Medulla oblongata (tissue), 1 donor: Measurements from ENCODE around the gene GCNT1.
A peak's percentile ranks its signal among the peaks of the same experiment; 100 is the strongest.
"Not testable (repeated sequence)": the region's sequence is repeated elsewhere in the genome, so short reads cannot be mapped to it uniquely, and the experiment has no call there.

Source experiments
- DNase-seq: peaks from one replicate; pipeline ENCODE4 v3.0.0-alpha.2; 2015; ENCODE audit errors: extremely low spot score

GCNT1 gene

GRCh38 chr9:76490249-76490990, 31.4 kb downstream of the GCNT1 start:
- no peak for DNase-seq

GRCh38 chr9:76491056-76491455, 32.1 kb downstream of the GCNT1 start:
- not testable (repeated sequence) for DNase-seq

GRCh38 chr9:76493496-76493895, 34.5 kb downstream of the GCNT1 start:
- not testable (repeated sequence) for DNase-seq

GRCh38 chr9:76500061-76500460, 41.1 kb downstream of the GCNT1 start:
- DNase-seq = no peak

GRCh38 chr9:76502746-76503145, 43.8 kb downstream of the GCNT1 start:
- DNase-seq = no peak

GRCh38 chr9:76510041-76510440, 51.1 kb downstream of the GCNT1 start:
- DNase-seq = no peak

- no peak for DNase-seq
Measured at GRCh38 chr9:76510446-76510845, 51.5 kb downstream of the GCNT1 start.

- DNase-seq = no peak
Measured at GRCh38 chr9:76512826-76513225, 53.8 kb downstream of the GCNT1 start.

GRCh38 chr9:76516350-76516749, 57.4 kb downstream of the GCNT1 start:
- DNase-seq = peak; percentile 18

GRCh38 chr9:76516871-76517270, 57.9 kb downstream of the GCNT1 start:
- no peak for DNase-seq

GRCh38 chr9:76519075-76519835, 60.3 kb downstream of the GCNT1 start:
- DNase-seq = no peak

- DNase-seq = no peak
Measured at GRCh38 chr9:76521244-76521681, 62.3 kb downstream of the GCNT1 start.

GRCh38 chr9:76521906-76522305, 62.9 kb downstream of the GCNT1 start:
- no peak for DNase-seq

GRCh38 chr9:76523617-76524200, 64.7 kb downstream of the GCNT1 start:
- not testable (repeated sequence) for DNase-seq

GRCh38 chr9:76525196-76525595, 66.2 kb downstream of the GCNT1 start:
- DNase-seq = no peak

- no peak for DNase-seq
Measured at GRCh38 chr9:76526026-76526425, 67.0 kb downstream of the GCNT1 start.

- DNase-seq = no peak
Measured at GRCh38 chr9:76528056-76528455, 69.1 kb downstream of the GCNT1 start.

- no peak for DNase-seq
Measured at GRCh38 chr9:76528642-76529190, 69.7 kb downstream of the GCNT1 start.

GRCh38 chr9:76529653-76530052, 70.7 kb downstream of the GCNT1 start:
- no peak for DNase-seq

GRCh38 chr9:76530458-76531110, 71.6 kb downstream of the GCNT1 start:
- DNase-seq = peak; percentile 46

- DNase-seq = peak; percentile 13
Measured at GRCh38 chr9:76531231-76531780, 72.3 kb downstream of the GCNT1 start.

GRCh38 chr9:76532877-76533276, 73.9 kb downstream of the GCNT1 start:
- not testable (repeated sequence) for DNase-seq
